ENCODE measurements around the gene BUD13. TPM values are rescaled to one million over a fixed set of nuclear protein-coding genes. Genes with fewer than 3 reads are reported as not detected.

The BUD13 gene
- total and polyA plus RNA-seq, 11 donors, result 4.3 to 10.0 (median 7.1) TPM

GRCh38 chr11:116790167-116791001 is 17.6 kb upstream of the BUD13 start:
- H3K27ac ChIP-seq, result no peak overlapping the region
- H3K27me3 ChIP-seq, result no peaks in the 10 kb centered on the region
- no peaks in the 10 kb centered on the region for H3K9me3 ChIP-seq
- ATAC-seq, result peak in 1 of 4 donors; percentile 1
- peaks cover 0 to 31% (median 16%) of the 10 kb centered on the region in 12 donors for H3K4me1 ChIP-seq
- intact Hi-C loops (cut with DNase I), result loop anchor here (1.0 to 10.0 kb wide), 16 partner anchors 42 to 437 kb away; partner anchors contain the start of gene APOA1 (in 4 of the 10)
- peaks cover 0 to 16% (median 12%) of the 10 kb centered on the region in 9 donors for H3K36me3 ChIP-seq
- WGBS, 4 donors, result 81 to 90% (median 88%) methylated on average over 47 to 53 of the region's 53 CpGs
- H3K4me3 ChIP-seq, result no peak overlapping the region
- no peak for TF ChIP-seq POLR2A (IDR thresholded peaks at IDR 0.05)
- TF ChIP-seq CTCF (IDR thresholded peaks at IDR 0.05), result no peak
- no peak for DNase-seq

GRCh38 chr11:116788975-116789374 is 16.2 kb upstream of the BUD13 start:
- ATAC-seq (no peak), DNase-seq (no peak)
- H3K4me1 ChIP-seq, result peaks cover 0 to 31% (median 16%) of the 10 kb centered on the region in 12 donors
- intact Hi-C loops (cut with DNase I), result loop anchor here in 5 of 10 donors (2.0 to 10.0 kb wide), 4 partner anchors 433 to 446 kb away; partner anchors contain the start of genes PCSK7 (in 1 of the 5) and RNF214 (in 1 of the 5)
- H3K27ac ChIP-seq, result no peak overlapping the region
- no peak for TF ChIP-seq POLR2A (IDR thresholded peaks at IDR 0.05)
- TF ChIP-seq CTCF (IDR thresholded peaks at IDR 0.05), result no peak
- peaks cover 3 to 30% (median 26%) of the 10 kb centered on the region in 9 donors for H3K36me3 ChIP-seq
- H3K4me3 ChIP-seq, result no peak overlapping the region
- H3K27me3 ChIP-seq, result no peaks in the 10 kb centered on the region
- H3K9me3 ChIP-seq, result no peaks in the 10 kb centered on the region
- 81 to 90% (median 89%) methylated on average over 4 of the region's 4 CpGs for WGBS, 4 donors

DNA sequence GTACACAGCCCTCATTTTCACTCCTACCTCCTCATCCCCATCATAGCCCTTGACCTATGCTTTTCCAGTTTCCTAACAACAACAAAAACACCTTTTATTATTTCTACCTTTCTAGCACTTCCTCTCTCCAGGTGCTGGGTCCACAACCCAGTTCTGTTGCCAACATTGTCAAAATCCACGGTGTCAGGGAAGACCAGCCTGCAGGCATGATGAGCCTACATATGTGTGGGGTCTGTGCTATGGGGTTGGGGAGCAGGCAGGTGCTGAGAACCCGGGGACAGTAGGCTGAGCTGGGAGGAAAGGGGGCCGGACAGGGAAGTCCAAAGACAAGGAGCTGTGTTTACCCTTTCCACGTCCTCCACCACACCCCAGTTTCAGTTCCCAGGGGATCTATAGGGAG is 15.7 kb upstream of the BUD13 start:
- Histone ChIP-seq H3K9me3 (no peaks in the 10 kb centered on the region), H3K4me3 (peak overlapping the region in 11 of 12 donors; percentile 74 to 99 (median 95)), H3K4me1 (peaks cover 0 to 31% (median 16%) of the 10 kb centered on the region in 12 donors), H3K27me3 (no peaks in the 10 kb centered on the region), H3K27ac (peak overlapping the region in 11 of 12 donors; percentile 61 to 93 (median 86)), H3K36me3 (peaks cover 3 to 34% (median 31%) of the 10 kb centered on the region in 9 donors)
- no peak for DNase-seq
- TF ChIP-seq CTCF (IDR thresholded peaks at IDR 0.05), result no peak
- no peak for TF ChIP-seq POLR2A (IDR thresholded peaks at IDR 0.05)
- 64 to 67% (median 66%) methylated on average over 4 of the region's 4 CpGs for WGBS, 4 donors
- intact Hi-C loops (cut with DNase I), result loop anchor here in 5 of 10 donors (2.0 to 10.0 kb wide), 4 partner anchors 434 to 446 kb away; partner anchors contain the start of genes PCSK7 (in 1 of the 5) and RNF214 (in 1 of the 5)
- no peak for ATAC-seq

Measured in heart left ventricle (tissue), 16 donors.